ENCODE measurements around the gene HOXA1. TPM values are rescaled to one million over a fixed set of nuclear protein-coding genes. Genes with fewer than 3 reads are reported as not detected.

HOXA1 gene
- total and polyA plus RNA-seq, 2 experiments from 2014 or later = 0.07 to 0.42 TPM

- TF ChIP-seq CTCF (IDR thresholded peaks at IDR 0.05; ENCODE audit: low read depth, low read length) = no peak
- Histone ChIP-seq H3K27ac (no peak overlapping the region), H3K9me3 (ENCODE audit: low read depth) (no peaks in the 10 kb centered on the region), H3K36me3 (no peaks in the 10 kb centered on the region), H3K27me3 (peaks cover 100% of the 10 kb centered on the region), H3K4me3 (no peak overlapping the region), H3K4me1 (ENCODE audit: low read depth) (no peaks in the 10 kb centered on the region)
- no peak for DNase-seq (ENCODE audit: low read depth in 1 of 2, low spot score in 1 of 2)
Observed at GRCh38 chr7:27126596-27127327, 31.0 kb upstream of the HOXA1 start.

DNA sequence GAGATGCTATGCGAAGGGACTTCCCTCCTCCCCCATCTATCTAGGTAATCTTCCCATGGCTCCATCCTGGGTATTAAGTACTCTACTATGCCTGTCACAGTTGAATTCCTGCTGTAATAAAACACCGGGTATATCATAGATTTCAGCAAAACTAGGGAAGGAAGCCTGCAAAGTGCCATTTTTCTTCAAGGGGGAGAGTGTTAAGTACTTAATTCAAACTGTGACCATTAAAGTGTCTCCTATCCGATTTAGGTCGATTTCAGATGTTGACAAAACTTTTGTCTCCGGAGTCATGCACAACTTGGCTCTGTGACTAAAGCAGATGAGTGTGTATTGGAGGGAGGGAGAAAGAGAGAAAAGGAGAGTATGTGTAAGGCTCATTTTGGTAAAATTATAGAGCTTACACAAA lies 30.2 kb upstream of the HOXA1 start:
- TF ChIP-seq CTCF (IDR thresholded peaks at IDR 0.05; ENCODE audit: low read depth, low read length) = no peak
- Histone ChIP-seq H3K27ac (no peak overlapping the region), H3K36me3 (no peaks in the 10 kb centered on the region), H3K4me3 (no peak overlapping the region), H3K27me3 (peaks cover 100% of the 10 kb centered on the region), H3K9me3 (ENCODE audit: low read depth) (no peaks in the 10 kb centered on the region), H3K4me1 (ENCODE audit: low read depth) (no peaks in the 10 kb centered on the region)
- no peak for DNase-seq (ENCODE audit: low read depth in 1 of 2, low spot score in 1 of 2)

GRCh38 chr7:27124902-27125689 lies 29.3 kb upstream of the HOXA1 start:
- H3K9me3 ChIP-seq (ENCODE audit: low read depth) = no peaks in the 10 kb centered on the region
- no peak for TF ChIP-seq CTCF (IDR thresholded peaks at IDR 0.05; ENCODE audit: low read depth, low read length)
- no peaks in the 10 kb centered on the region for H3K36me3 ChIP-seq
- no peak for DNase-seq (ENCODE audit: low read depth in 1 of 2, low spot score in 1 of 2)
- H3K4me1 ChIP-seq (ENCODE audit: low read depth) = no peaks in the 10 kb centered on the region
- peaks cover 100% of the 10 kb centered on the region for H3K27me3 ChIP-seq
- H3K27ac ChIP-seq = no peak overlapping the region
- H3K4me3 ChIP-seq = no peak overlapping the region

DNA sequence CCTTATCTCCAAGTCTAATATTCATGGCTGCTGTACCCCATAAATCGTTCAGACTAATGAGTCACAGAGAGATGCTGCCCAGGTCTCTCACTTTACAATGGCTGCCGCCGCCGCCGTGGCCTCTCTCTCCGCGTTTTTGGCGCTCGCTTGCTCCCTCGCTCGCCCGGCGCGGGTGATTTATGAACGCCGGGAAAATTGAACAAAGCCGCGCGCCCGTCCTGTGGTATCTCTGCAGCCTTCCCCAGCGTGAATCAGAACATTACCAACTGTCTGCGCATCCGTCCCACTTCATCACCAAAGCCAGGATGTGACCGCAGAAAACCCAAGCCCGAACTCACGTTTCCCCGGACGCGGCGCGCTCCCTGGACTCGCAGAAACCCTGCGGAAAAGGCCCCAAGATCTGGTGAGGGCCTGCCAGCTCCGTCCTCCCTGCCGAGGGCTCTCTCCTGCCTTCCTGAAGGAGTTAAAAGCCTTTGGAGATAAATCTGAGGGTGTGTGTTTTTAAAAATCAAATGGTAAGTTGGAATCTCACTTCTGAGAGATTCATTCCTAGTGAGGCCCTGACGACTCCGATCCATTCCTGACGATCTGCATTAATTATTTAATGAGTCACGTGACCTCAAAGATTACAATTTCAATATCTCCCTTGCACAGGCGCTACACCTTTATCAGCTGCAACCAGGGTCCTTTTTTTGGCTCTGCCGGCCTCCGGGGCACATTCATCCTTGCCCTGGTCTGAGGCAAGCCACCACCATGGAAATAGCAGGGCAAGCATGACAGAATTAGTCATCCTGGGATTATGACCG lies 28.5 kb upstream of the HOXA1 start:
- DNase-seq (ENCODE audit: low read depth in 1 of 2, low spot score in 1 of 2) = no peak
- H3K9me3 ChIP-seq (ENCODE audit: low read depth) = no peaks in the 10 kb centered on the region
- TF ChIP-seq CTCF (IDR thresholded peaks at IDR 0.05; ENCODE audit: low read depth, low read length) = no peak
- peaks cover 100% of the 10 kb centered on the region for H3K27me3 ChIP-seq
- no peak overlapping the region for H3K27ac ChIP-seq
- no peaks in the 10 kb centered on the region for H3K4me1 ChIP-seq (ENCODE audit: low read depth)
- H3K36me3 ChIP-seq = no peaks in the 10 kb centered on the region
- H3K4me3 ChIP-seq = no peak overlapping the region

DNA sequence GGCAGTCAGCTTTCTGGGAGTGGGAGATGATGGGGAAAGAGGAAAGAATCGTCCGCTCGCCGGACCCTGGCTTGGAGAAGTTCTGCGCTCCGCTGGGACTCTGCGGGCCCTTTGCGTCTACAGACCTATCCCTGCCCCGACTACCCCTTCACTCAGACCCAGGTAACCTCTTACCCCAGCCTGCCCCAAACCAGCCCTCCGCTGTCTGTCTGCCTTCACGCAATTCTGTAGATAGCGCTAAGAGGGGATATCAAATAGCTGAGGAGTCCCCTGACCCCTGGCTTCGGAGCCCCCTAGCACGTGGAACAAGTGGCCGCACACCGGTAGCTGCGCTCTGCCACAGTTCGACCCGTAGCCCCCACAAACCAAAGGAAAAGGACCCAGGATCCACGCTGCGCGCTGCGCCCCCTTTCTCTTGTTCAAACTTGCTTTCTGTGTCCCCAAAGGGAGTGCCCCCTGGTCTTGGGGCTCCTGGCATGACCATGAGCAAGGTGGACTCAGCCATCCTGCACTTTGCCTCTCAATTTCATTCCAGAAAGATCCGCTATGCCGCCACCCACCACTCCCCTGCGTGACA lies 27.8 kb upstream of the HOXA1 start:
- H3K9me3 ChIP-seq (ENCODE audit: low read depth) = no peaks in the 10 kb centered on the region
- H3K27ac ChIP-seq = no peak overlapping the region
- TF ChIP-seq CTCF (IDR thresholded peaks at IDR 0.05; ENCODE audit: low read depth, low read length) = no peak
- H3K27me3 ChIP-seq = peaks cover 100% of the 10 kb centered on the region
- H3K4me3 ChIP-seq = no peak overlapping the region
- no peaks in the 10 kb centered on the region for H3K4me1 ChIP-seq (ENCODE audit: low read depth)
- no peaks in the 10 kb centered on the region for H3K36me3 ChIP-seq
- DNase-seq (ENCODE audit: low read depth in 1 of 2, low spot score in 1 of 2) = no peak

All from cardiac muscle cell (in vitro differentiated cells and primary cell).